ENCODE measurements around the gene AP1B1.

DNA sequence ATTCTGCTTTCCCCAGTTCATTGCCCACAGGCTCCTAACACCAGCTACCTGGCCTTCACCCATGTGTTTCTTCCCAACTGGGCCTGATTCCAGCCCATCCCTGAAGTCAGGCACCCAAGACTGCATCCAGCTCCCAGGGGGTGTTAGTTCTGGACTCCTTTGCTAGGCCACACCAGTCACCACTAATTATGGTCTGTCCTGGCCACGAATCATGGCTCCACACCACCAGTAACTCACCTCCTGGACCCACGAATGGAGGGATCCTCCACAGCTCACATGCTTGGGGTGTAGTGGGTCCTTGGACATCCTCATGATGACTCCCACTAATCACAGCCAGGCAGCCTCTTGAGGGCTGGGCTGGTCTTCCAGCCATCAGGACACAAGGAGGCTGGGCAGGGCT lies 69.3 kb downstream of the AP1B1 start:
- TF ChIP-seq, protein P1, sequence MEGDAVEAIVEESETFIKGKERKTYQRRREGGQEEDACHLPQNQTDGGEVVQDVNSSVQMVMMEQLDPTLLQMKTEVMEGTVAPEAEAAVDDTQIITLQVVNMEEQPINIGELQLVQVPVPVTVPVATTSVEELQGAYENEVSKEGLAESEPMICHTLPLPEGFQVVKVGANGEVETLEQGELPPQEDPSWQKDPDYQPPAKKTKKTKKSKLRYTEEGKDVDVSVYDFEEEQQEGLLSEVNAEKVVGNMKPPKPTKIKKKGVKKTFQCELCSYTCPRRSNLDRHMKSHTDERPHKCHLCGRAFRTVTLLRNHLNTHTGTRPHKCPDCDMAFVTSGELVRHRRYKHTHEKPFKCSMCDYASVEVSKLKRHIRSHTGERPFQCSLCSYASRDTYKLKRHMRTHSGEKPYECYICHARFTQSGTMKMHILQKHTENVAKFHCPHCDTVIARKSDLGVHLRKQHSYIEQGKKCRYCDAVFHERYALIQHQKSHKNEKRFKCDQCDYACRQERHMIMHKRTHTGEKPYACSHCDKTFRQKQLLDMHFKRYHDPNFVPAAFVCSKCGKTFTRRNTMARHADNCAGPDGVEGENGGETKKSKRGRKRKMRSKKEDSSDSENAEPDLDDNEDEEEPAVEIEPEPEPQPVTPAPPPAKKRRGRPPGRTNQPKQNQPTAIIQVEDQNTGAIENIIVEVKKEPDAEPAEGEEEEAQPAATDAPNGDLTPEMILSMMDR (IDR thresholded peaks at IDR 0.05), result no peak
- TF ChIP-seq POLR2A (IDR thresholded peaks at IDR 0.05), result no peak

All from body of pancreas (tissue), 4 donors.